NCI-H510A (cell line): ENCODE results near the gene HBZ.
"Not testable (repeated sequence)": the region's sequence is repeated elsewhere in the genome, so short reads cannot be mapped to it uniquely, and the experiment has no call there.

Source experiments
- DNase-seq: peaks from one replicate; lab custom pipeline; 2025; lab: John Stamatoyannopoulos, UW

The HBZ gene

GRCh38 chr16:152141-153128, at the start of gene HBZ:
Gene HBZ (plus strand): TSS chr16:152644. CDS start chr16:152910, 266 bp downstream.
- no peak for DNase-seq

DNA sequence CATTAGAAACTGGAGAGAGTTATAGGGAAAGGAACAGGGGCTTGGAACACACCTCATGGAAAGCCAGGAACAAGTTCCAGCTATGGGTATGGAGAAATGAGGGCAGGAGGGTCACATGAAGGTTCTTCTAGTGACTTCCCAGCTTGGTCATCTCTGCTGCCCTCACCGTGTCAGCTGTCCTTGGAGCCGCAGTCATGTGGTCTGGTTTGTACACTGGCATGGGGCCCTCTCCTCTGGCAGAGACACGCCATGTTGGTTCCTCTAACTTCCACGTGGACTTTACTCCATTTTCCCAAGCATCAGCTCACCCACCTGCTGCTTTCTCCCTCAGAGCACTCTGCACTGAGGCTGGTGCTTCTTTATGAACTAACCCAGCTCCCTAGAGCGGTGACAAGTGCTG, 48.1 kb upstream of the HBZ start:
- no peak for DNase-seq

DNA sequence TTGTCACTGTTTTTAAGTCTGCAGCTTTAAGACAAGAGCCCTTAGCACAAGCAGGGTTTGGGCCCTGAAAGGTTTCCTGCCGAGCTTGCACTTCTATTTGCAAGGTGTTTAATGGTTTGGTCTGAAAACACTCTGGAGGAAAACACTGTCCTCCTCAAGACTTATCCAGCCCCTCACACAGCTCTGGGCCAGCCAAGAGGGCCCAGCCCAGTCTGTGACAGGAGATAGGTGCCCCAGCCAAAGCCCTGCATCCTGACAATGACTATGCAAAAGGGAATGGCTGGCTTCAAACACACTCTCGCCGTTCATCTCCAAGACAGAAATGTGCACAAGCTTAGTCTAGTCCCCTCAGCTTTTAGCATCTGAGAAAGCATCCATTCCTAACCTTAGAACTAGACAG, 47.5 kb upstream of the HBZ start:
- no peak for DNase-seq

- DNase-seq = no peak
Measured at GRCh38 chr16:105521-105920, 46.9 kb upstream of the HBZ start.

- DNase-seq = no peak
Measured at GRCh38 chr16:106623-107324, 45.7 kb upstream of the HBZ start.

GRCh38 chr16:112153-112840, 40.1 kb upstream of the HBZ start:
- DNase-seq = no peak

DNA sequence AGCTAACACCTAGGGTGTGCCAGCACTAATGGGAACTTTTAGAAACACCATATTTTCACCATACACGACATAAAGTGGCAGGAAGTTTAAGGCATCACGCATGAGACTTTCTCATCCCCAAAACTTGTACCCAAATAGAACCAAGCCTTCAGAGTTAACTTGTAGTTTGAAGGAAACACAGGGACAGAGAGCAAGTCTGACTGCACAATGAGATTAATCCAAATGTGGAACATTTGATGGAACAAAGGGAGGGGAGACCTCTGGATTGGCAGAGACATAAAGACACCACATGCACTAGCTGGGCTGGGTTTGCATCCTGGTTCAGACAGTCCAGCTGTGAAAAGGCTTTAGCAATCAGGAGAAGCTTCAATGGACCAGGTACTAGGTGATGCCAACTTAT, 38.1 kb upstream of the HBZ start:
- DNase-seq = no peak

DNA sequence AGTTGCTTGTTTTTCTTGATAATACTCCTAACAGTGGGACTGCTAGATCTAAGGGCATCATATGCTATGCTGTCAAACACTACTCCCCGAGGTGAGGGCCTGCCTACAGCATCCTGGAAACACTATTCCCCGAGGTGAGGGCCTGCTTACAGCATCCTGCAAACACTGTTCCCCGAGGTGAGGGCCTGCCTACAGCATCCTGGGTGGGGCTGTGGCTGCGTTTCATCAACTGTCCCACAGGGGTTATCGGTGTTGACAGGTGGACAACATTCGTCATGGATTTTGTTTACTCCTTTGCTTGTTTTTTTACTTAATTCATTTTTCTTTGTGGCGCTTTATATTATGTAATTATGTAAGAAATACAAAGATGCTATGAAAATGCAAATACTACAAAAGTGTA, 36.4 kb upstream of the HBZ start:
- no peak for DNase-seq

- peak; percentile 73 for DNase-seq
Measured at GRCh38 chr16:117379-118365, 34.8 kb upstream of the HBZ start.

DNA sequence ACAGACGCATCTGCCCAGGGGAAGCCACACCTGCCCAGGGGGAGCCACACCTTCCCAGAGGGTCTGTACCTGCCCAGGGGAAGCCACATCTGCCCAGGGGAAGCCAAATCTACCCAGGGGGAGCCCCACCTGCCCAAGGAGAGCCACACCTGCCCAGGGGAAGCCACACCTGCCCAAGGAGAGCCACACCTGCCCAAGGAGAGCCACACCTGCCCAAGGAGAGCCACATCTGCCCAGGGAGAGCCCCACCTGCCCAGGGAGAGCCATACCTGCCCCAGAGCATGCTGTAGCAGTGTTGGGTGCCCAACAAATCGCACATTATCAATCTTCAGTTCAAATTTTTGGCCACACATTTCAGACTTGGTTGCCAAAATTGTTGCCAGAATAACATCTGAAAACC, 33.6 kb upstream of the HBZ start:
- no peak for DNase-seq

DNA sequence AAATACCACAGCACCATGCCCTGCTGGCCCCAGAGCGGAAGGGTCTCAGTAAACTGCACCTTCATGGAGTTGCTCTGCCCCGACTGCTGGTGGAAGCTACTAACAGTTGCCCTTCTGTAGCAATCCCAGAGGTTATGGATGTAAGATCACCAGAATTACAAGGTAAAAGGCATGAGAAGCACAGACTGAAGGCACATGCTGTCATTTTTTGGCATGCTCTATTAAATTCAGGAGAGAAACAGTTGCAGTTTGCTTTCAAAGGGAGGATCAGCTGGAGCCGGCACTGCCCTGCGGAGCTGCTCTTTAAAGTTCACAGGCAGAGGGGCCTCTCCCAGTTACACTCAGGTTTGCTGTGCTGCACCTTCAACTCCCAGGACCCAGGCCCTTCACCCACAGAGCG, 33.1 kb upstream of the HBZ start:
- DNase-seq = no peak

GRCh38 chr16:119835-120491, 32.5 kb upstream of the HBZ start:
- no peak for DNase-seq

GRCh38 chr16:120756-121155, 31.7 kb upstream of the HBZ start:
- DNase-seq = no peak

DNA sequence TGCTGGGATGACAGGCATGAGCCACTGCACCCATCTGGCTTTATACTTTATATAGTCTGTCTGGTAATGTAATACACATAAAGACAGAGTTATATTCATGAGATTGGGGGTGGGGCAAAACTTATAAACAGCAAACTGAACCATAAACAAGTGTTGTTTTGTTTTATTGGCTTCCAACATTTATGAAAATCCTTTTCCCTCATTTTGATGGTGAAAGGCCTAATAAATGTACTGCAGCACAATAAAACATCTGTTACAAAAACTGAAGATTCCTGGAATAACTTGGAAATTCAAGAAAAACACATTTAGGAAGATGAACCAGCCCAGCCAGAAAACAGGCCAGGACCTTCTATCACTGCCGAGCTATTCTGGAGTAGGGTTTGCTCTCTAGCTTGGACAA, 30.1 kb upstream of the HBZ start:
- DNase-seq = no peak

- not testable (repeated sequence) for DNase-seq
Measured at GRCh38 chr16:123558-124350, 28.7 kb upstream of the HBZ start.

DNA sequence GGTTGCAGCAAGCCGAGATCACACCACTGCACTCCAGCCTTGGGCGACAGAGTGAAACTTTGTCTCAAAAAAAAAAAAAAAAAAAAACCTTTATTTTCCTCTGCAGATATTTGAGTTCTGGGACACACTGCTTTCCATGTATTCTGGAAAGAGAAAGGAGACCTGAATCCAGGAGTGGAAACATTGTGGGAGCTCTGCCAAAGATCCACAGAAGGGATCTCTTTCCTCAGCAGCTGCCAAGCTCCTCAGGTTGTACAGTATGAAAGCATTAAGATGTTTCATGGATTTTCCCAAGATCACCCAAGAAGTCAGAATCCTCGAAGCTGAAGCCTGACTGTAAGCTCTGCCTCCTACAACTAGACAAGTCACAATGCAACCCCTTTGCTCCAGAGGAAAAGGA, 27.4 kb upstream of the HBZ start:
- DNase-seq = no peak

GRCh38 chr16:129075-129474, 23.4 kb upstream of the HBZ start:
- no peak for DNase-seq

DNA sequence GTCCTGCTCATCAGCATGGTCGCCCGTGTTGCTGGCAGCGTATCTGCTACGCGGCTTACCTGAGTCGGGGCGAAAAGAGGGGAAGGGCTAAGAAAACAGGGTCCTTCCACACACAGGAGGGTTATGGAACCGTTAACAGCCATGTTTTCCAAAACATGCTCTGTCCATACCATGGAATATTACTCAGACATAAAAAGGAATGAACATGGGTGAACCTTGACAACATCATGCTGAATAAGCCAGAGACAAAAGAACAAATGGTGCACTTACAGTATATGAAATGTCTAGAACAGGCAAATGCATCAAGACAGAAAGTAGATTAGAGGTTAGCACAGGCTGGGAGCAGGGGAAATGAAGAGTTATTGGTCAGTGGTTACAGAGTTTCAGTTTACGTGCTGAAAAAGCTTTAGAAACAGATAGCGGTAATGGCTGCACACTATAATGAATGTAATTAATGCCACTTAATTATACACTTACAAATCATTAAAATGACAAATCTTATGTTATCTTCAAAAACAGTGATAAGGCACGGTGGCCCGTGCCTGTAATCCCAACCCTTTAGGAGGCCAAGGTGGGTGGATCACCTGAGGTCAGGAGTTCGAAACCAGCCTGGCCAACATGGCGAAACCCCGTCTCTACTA, 21.8 kb upstream of the HBZ start:
- no peak for DNase-seq

- no peak for DNase-seq
Measured at GRCh38 chr16:132120-132519, 20.3 kb upstream of the HBZ start.

- DNase-seq = no peak
Measured at GRCh38 chr16:133716-134115, 18.7 kb upstream of the HBZ start.
